Stimulated activated CD4-positive, alpha-beta T cell treated with anti-CD3 and anti-CD28 coated beads, Interleukin-2, amount 100 ng/mL, for 4 hours (primary cell): ENCODE results near the gene FHIT.
"Not testable (repeated sequence)": the region's sequence is repeated elsewhere in the genome, so short reads cannot be mapped to it uniquely, and the experiment has no call there.

ENCODE experiments used
- DNase-seq: peaks from one replicate; pipeline ENCODE4 v3.0.0-alpha.2; 2020; ENCODE audit warnings: low read depth

FHIT gene

DNA sequence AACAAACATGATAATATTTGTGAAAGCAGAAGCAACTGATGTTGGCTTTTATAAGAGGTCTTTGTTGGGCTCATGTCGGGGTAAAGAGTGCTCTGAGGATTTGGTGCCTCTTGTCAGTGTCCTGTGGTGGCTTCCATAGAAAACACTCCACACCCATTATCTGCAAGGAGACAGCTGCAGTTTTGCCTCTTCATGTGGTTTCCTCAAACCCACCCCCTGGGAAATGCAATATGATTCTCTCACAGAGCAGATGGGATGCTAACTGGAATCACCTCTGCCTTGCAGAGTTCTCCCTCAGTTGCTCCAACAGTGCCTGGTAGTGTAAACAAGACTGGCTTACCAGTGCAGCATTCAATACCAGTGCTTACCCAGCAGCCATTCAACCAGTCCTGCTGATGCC is 1430.0 kb downstream of the FHIT start:
- no peak for DNase-seq

- no peak for DNase-seq
Observed at GRCh38 chr3:59820352-59820934, 1430.8 kb downstream of the FHIT start.

- no peak for DNase-seq
Observed at GRCh38 chr3:59818919-59819300, 1432.3 kb downstream of the FHIT start.

DNA sequence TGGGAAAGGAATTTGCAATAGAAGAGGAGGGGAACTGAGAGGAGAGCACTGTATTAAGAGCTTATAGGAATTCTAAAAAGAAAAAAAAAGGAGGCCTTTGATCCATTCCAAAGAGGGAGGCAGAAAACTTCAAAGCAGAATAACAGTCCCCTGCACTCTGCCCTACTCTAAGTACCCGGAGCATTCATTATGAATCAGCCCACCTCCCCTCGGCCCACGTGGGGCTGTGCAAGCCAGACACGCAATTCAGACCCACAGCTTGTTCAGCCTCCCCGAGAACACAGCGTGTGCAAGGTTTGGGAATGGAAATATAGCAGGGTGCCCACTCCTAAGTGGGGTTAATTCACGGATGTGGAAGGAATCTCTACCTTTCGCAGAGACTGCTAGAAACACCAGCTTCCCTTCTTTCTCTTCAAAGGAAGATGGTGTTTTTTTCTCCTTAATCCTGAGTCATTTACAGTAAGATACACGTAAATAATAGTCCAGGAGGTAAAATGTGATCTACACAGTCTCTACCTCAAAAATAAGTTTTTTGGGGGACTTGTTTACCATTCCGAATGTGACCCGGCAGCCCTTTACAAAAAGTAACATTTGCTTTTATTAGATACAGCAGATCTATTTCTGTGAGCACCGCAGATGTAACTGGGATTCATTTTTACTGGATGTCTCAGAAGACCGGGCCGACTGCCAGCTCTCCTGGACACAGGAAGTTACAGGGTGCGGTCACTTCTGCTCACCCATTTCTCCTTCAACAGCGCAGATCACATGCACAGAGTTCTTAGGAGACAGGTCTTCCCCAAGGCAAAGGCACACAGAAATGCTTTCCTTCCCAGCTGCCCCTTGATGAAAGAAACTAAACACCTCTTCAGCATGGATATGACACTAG is 1433.0 kb downstream of the FHIT start:
- no peak for DNase-seq

GRCh38 chr3:59817511-59817910 is 1433.7 kb downstream of the FHIT start:
- DNase-seq, result no peak

DNA sequence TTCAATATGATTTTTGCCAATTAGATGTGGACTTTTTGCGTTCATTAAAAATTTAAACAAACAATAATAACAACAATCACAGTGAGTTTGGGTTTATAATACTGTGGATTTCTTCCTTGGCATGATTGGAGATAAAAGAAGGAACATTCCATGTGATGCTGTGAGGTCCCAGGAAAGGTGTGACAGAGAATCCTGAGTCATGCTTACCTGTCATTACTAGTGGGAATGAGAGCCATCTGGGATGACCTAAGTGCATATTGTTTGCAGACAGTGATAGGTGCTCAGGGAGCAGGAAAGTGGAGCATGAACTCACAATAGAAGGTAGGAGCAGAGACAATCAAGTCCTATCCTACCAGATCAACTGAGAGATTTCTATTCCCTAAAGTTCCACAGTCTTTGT is 1434.9 kb downstream of the FHIT start:
- no peak for DNase-seq

DNA sequence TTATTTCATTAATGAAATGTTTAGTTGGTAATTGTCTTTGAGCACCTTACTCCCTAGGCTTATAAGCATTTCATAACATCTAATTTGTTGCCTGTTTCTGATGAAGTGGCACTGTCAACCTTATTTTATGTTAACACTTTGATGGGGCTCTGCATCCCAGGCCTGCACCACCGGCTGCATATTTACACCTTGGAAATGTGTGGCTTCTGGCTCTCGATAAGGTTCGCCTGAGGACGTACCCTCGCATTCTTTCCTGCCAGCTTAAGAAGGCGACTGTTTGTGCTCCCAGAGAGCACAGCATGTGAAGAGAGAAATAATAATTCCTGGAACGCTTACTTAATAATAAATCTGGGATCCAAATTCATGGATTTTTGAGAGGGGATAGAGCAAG is 1438.1 kb downstream of the FHIT start:
- DNase-seq, result no peak

GRCh38 chr3:59812237-59813147 is 1438.8 kb downstream of the FHIT start:
- DNase-seq, result no peak

DNA sequence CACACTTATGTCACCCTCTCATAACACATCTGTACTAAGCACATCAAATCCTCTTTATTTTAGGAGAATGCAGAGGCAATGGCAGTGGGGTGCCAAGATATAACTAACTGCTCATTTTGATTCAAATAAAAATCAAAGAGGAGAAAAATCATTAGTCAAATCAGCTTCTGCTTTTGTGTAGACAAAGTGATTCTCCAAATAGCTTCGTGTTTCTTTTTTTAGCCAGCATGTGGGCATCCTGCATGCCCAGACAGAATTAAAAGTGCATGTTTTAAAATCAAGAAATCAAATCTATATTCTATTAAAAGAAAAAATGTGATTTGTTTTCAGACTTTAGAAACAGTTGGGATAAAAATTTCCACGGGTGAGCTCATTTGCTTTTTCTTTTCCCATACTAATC is 1440.1 kb downstream of the FHIT start:
- DNase-seq, result no peak

DNA sequence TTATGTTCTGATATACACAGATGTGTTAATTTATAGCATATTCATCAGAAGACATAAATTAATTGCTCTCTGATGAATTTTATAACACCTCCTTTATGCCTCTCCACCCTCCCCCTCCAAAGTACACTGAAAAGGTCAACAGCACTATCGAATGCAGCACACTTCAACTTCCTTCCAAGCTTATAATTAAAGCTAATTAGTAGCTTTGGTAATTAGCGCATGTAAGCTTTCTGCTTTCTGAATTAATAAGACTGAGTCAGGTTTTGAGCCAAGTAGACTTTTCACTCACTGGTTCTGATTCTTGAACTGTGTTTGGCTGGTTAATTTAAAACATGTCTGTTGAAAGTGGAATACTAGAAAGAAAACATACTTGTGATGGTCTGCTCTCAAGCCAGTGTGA is 1440.6 kb downstream of the FHIT start:
- no peak for DNase-seq

DNA sequence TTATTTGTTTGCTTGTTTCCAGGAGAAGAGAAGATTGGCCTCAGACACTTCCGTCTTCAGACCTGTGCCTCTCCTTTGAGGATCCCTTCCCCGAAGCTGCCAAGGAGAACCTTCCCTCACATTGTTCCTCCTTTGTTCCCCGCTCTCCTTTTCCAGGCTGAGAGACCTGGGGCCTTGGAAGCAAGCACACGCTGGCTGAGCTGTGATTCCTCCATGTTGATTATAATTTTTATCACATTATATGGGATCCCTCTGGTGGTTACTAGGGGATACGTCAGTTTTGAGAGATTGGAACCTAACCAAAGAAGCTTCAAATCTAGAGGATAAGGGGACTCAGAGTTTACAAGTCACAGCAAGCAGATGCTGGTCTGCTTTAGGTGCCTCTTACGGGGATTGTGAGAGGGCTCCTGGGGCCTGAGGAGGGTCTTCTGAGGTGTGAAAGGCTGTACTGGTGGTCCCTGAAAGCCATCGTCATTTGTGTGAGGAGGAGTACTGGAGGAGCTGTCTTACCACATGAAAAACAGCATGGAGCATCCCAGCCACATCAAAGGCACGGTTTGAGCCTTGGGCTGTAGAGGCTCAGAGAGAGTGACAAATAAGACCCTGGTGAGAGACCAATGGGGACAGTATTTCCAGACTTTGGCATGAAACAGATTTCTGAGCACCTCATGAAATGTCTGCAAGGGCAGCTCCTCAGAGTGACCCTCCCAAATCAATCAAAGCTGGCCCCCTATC is 1441.4 kb downstream of the FHIT start:
- DNase-seq, result no peak

DNA sequence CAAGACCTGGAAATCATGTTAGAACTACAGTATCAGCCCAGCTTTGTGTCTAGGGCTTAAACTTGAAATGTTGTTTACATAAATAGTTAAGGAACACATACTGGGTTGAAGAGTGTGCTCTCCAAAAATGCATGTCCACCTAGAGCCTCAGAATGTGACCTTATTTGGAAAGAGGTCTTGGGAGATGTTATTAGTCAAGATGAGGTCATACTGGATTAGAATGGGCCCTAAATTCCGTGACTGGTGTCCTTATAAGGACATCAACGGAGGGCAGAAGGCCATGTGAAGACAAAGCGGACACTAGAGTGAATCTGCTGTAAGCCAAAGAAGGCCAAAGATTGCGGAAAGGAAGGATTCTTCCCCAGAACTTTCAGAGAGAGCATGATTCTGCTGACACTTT is 1442.2 kb downstream of the FHIT start:
- DNase-seq, result no peak

DNA sequence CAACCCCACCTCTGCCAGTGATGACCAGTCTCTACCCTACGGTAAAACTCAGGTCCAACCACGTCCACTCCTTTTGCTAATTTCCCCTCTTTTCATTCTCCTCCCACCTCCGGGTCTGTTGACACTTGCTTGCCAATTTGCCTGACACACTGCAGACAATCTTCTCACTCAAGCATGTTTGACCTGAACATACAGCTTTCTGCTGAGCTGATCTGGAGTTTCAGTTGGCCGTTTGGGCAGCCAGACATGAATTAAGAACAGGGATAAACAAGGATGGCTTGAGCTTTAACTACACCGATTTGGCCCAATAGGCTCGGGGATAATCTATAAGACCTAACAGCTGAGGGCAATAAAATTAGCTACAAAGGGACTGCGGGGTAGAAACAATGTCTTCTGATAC is 1442.8 kb downstream of the FHIT start:
- no peak for DNase-seq

- DNase-seq, result no peak
Observed at GRCh38 chr3:59803268-59803667, 1448.0 kb downstream of the FHIT start.

DNA sequence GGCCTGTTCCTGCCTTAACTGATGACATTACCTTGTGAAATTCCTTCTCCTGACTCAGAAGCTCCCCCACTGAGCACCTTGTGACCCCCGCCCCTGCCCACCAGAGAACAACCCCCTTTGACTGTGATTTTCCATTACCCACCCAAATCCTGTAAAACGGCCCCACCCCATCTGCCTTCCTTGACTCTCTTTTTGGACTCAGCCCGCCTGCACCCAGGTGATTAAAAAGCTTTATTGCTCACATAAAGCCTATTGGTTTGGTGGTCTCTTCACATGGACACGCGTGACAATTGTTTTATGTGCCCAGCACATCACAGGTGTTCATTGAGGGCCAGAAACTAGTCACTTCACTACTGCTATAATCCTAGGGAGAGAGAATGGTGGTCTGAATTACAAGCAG is 1448.8 kb downstream of the FHIT start:
- not testable (repeated sequence) for DNase-seq

DNA sequence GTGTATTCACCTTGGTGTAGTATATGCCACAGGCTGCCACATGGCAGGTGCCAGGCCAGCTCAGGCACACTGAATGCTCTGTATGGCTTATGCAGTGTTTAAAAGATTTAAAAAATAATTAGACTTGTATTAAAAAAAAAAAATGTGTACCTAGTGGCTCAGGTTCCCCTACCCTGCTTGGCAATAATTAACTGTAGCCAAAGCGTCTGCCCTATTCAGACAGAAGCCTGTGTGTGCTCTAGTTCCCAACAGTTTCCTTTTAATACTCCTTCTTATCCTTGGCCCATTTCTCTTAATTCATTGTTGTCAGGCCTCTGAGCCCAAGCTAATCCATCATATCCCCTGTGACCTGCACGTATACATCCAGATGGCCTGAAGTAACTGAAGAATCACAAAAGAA is 1449.2 kb downstream of the FHIT start:
- no peak for DNase-seq

GRCh38 chr3:59800481-59800880 is 1450.8 kb downstream of the FHIT start:
- no peak for DNase-seq

DNA sequence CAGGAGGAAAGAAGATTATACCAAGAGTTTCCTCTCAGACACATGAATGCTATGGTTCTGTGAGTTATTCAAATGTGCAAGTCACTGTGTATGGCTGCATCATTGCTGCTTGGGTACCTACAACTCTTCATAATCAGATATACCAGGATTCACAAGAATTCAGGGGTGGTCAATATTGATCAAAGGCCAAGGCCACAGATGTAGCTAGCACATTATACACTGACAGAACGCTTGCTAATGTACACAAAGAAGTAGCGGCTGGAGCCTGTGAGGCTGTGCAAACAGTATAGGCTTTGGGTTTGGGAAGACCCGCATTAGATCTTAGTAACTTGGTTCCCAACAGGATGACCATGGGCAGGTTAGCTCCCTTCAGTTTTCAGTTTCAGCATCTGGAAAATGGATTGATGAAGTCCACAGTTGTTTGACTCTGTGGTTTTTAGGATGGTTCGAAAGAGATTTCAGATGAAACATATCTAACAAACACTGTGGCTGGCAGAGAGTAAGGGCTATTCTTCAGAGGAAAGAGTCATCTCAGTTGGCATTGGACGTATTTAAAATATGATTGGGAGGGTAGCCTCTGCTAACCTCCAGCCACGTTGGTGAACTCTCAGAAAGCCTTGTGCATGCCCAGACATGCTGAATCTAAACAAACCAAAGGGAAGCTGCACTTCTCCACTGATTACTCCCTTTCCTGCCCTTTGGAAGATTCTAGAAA is 1452.7 kb downstream of the FHIT start:
- DNase-seq, result no peak

DNA sequence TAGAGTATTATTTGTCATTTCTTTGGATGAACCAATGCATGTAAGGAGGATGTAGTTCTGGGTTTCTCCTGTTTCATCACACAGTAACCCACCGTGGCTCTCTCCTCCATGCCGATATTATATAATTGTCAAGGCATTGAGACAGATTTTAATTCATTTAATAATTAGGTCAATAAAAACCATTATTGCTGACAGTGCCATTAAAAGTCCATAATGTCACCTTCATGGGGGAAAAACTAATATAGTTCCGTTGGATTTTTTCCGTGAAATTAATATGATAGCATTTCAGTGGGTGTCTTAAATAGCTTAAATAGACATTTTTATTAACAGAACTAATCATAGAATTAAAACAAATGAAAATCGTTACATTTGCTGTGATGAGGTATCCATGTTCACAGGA is 1453.7 kb downstream of the FHIT start:
- DNase-seq, result no peak

GRCh38 chr3:59796456-59796855 is 1454.8 kb downstream of the FHIT start:
- DNase-seq, result no peak

GRCh38 chr3:59795756-59796155 is 1455.5 kb downstream of the FHIT start:
- no peak for DNase-seq
